22Rv1 (cell line): ENCODE measurements around the gene UBL7.
"Not testable (repeated sequence)": the region's sequence is repeated elsewhere in the genome, so short reads cannot be mapped to it uniquely, and the experiment has no call there.

Source experiments
- ZFX ChIP-seq: fragments of 450-650 bp; IDR thresholded peaks from 2 replicates; pipeline ENCODE4 v1.6.1; 2017; ENCODE audit warnings: antibody characterized with exemption, borderline replicate concordance
- TF ChIP-seq, protein P1 (sequence below): fragments of 450-650 bp; IDR thresholded peaks from 2 replicates; pipeline ENCODE4 v1.5.1; 2017; ENCODE audit warnings: mild to moderate bottlenecking

DNA sequence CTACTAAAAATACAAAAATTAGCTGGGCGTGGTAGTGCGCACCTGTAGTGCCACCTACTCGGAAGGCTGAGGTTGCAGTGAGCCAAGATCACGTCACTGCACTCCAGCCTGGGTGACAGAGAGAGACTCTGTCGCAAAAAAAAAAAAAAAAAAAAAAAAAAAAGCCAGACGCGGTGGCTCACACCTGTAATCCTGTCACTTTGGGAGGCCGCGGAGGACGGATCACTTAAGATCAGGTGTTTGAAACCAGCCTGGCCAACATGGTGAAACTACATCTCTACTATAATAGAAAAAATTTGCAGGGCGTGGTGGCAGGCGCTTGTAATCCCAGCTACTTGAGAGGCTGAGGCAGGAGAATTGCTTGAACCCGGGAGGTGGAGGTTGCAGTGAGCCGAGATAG, 1.2 kb downstream of the UBL7 start:
- TF ChIP-seq, protein P1, sequence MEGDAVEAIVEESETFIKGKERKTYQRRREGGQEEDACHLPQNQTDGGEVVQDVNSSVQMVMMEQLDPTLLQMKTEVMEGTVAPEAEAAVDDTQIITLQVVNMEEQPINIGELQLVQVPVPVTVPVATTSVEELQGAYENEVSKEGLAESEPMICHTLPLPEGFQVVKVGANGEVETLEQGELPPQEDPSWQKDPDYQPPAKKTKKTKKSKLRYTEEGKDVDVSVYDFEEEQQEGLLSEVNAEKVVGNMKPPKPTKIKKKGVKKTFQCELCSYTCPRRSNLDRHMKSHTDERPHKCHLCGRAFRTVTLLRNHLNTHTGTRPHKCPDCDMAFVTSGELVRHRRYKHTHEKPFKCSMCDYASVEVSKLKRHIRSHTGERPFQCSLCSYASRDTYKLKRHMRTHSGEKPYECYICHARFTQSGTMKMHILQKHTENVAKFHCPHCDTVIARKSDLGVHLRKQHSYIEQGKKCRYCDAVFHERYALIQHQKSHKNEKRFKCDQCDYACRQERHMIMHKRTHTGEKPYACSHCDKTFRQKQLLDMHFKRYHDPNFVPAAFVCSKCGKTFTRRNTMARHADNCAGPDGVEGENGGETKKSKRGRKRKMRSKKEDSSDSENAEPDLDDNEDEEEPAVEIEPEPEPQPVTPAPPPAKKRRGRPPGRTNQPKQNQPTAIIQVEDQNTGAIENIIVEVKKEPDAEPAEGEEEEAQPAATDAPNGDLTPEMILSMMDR = not testable (repeated sequence)
- TF ChIP-seq ZFX = not testable (repeated sequence)
